ENCODE data around the gene DSC3.

The DSC3 gene

GRCh38 chr18:30969670-30970170 is 72.8 kb downstream of the DSC3 start:
- no peak for DNase-seq

- no peak for DNase-seq
Measured at GRCh38 chr18:30967701-30968100, 74.8 kb downstream of the DSC3 start.

GRCh38 chr18:30965237-30965636 is 77.3 kb downstream of the DSC3 start:
- DNase-seq: no peak

GRCh38 chr18:30960661-30961060 is 81.9 kb downstream of the DSC3 start:
- DNase-seq: no peak

- DNase-seq: no peak
Measured at GRCh38 chr18:30957066-30957465, 85.5 kb downstream of the DSC3 start.

- DNase-seq: no peak
Measured at GRCh38 chr18:30954262-30954661, 88.3 kb downstream of the DSC3 start.

GRCh38 chr18:30945761-30946160 is 96.8 kb downstream of the DSC3 start:
- DNase-seq: no peak

GRCh38 chr18:30944773-30945417 is 97.6 kb downstream of the DSC3 start:
- no peak for DNase-seq

GRCh38 chr18:30940952-30941539 is 101.5 kb downstream of the DSC3 start:
- DNase-seq: no peak

Data from NCI-H524 (cell line).